SIG-M5 (cell line): ENCODE data around the gene INO80.

Source experiments
- DNase-seq: peaks from one replicate; lab custom pipeline; 2025; lab: John Stamatoyannopoulos, UW

INO80 gene

DNA sequence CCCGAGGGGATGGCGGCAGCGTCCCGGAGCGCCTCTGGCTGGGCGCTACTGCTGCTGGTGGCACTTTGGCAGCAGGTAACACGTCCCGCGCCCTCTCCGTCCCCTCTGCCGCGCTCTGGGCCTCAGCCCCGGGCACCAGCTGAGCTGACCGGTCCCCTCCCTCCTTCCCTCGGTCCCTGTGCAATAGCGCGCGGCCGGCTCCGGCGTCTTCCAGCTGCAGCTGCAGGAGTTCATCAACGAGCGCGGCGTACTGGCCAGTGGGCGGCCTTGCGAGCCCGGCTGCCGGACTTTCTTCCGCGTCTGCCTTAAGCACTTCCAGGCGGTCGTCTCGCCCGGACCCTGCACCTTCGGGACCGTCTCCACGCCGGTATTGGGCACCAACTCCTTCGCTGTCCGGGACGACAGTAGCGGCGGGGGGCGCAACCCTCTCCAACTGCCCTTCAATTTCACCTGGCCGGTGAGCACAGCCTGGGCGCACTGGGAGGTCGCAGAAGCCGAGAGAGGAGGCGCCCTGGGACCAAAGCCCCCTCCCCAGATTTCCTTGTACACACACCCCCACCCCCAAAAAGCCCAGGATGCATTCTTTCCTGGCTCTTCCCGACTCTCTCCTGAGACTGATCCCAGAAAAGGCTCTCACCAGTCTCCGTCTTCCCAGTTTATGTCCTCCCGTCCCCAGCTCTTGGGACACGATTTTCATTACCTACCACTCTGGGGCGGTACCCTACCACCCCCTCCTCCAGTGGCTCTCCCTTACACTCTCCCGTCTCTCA lies 186.2 kb downstream of the INO80 start:
- no peak for DNase-seq
